H1 (cell line): ENCODE results near the gene SLC22A2. TPM values are rescaled to one million over a fixed set of nuclear protein-coding genes. Genes with fewer than 3 reads are reported as not detected.

Source experiments
- CTCF ChIA-PET: fragments of 300-600 bp; sonication (Branson Sonifier 250); formaldehyde crosslinking; loops from one replicate; lab custom pipeline; 2021; ENCODE audit not compliant: partially characterized antibody; lab: Charles Lee
- POLR2A ChIA-PET: fragments of 300-600 bp; sonication (Branson Sonifier 250); formaldehyde crosslinking; loops from one replicate; lab custom pipeline; 2021; ENCODE audit warnings: inconsistent platforms; ENCODE audit not compliant: partially characterized antibody; lab: Charles Lee
- DNase-seq, 2 experiments: peaks; one replicate each; pipeline versions ENCODE4 v3.0.0 to v3.0.0-alpha.2; 2010 to 2022; ENCODE audit warnings: low spot score in 2 of 2, low read depth in 1 of 2, mixed read lengths in 1 of 2
- FAIRE-seq: peaks from 2 replicates; lab custom pipeline; 2011; peaks lifted over from hg19 to GRCh38; lab: Jason Lieb, UNC
- H2AFZ ChIP-seq: 2 replicates; pipeline ENCODE4 v1.8.1; 2012; ENCODE audit warnings: low read length, inconsistent platforms
- H2AK5ac ChIP-seq: 2 replicates; pipeline ENCODE4 v1.6.1; 2013; ENCODE audit warnings: low read depth, low read length
- H2BK120ac ChIP-seq: replicated peaks from 2 replicates; pipeline ENCODE3; 2013; ENCODE audit warnings: low read depth, low read length, inconsistent platforms
- H2BK12ac ChIP-seq: 2 replicates; pipeline ENCODE4 v1.6.1; 2013; ENCODE audit warnings: low read depth, low read length
- H2BK15ac ChIP-seq: 2 replicates; pipeline ENCODE4 v1.6.1; 2013; ENCODE audit warnings: low read length
- H2BK20ac ChIP-seq: 2 replicates; pipeline ENCODE4 v1.6.1; 2013; ENCODE audit warnings: low read length
- H2BK5ac ChIP-seq: 2 replicates; pipeline ENCODE4 v1.6.1; 2013; ENCODE audit warnings: low read depth, low read length
- H3K14ac ChIP-seq: 2 replicates; pipeline ENCODE4 v1.6.1; 2013; ENCODE audit warnings: inconsistent platforms; ENCODE audit not compliant: insufficient read length
- H3K18ac ChIP-seq: 2 replicates; pipeline ENCODE4 v1.6.1; 2013; ENCODE audit warnings: low read length; ENCODE audit errors: extremely low read depth
- H3K23ac ChIP-seq: 2 replicates; pipeline ENCODE4 v1.6.1; 2013; ENCODE audit warnings: inconsistent platforms; ENCODE audit not compliant: insufficient read length
- H3K23me2 ChIP-seq: 2 replicates; pipeline ENCODE4 v1.6.1; 2013; ENCODE audit warnings: low read depth, low read length
- H3K27ac ChIP-seq: 2 replicates; pipeline ENCODE4 v1.6.1; 2011; ENCODE audit warnings: low read depth, low read length, inconsistent platforms
- H3K27me3 ChIP-seq, 4 experiments: replicated peaks in 1 of 4; 1 replicate in 1 of 4; 2 replicates in 3 of 4; pipeline versions ENCODE4 v1.6.1 to v1.8.1; 2011 to 2013; ENCODE audit warnings: low read length in 3 of 4, mild to moderate bottlenecking in 3 of 4, inconsistent platforms in 2 of 4, mixed read lengths in 2 of 4, moderate library complexity in 1 of 4; ENCODE audit not compliant: control insufficient read depth in 3 of 4, insufficient read depth in 3 of 4; ENCODE audit errors: extremely low read depth in 1 of 4
- H3K36me3 ChIP-seq, 4 experiments: 2 replicates each; pipeline versions ENCODE4 v1.6.1 to v1.8.1; 2011 to 2013; ENCODE audit warnings: mild to moderate bottlenecking in 4 of 4, low read length in 3 of 4, moderate library complexity in 2 of 4, control low read depth in 1 of 4, inconsistent platforms in 1 of 4; ENCODE audit not compliant: insufficient read depth in 4 of 4, control insufficient read depth in 2 of 4
- H3K4ac ChIP-seq: replicated peaks from 2 replicates; pipeline ENCODE3; 2013; ENCODE audit warnings: low read length, low read depth, mixed read lengths, inconsistent platforms; ENCODE audit not compliant: insufficient read length
- H3K4me1 ChIP-seq, 4 experiments: replicated peaks in 1 of 4; 1 replicate in 1 of 4; 2 replicates in 3 of 4; pipeline versions ENCODE4 v1.6.1 to v1.8.1; 2011 to 2013; ENCODE audit warnings: low read length in 3 of 4, inconsistent platforms in 2 of 4, mixed read lengths in 1 of 4; ENCODE audit not compliant: insufficient read depth in 4 of 4, control insufficient read depth in 3 of 4
- H3K4me2 ChIP-seq, 2 experiments: 2 replicates each; pipeline versions ENCODE4 v1.6.1 to v1.8.1; 2011 to 2013; ENCODE audit warnings: low read depth in 2 of 2, low read length in 2 of 2, control low read depth in 1 of 2, inconsistent platforms in 1 of 2, mild to moderate bottlenecking in 1 of 2; ENCODE audit not compliant: insufficient read depth in 1 of 2
- H3K4me3 ChIP-seq, 4 experiments: fragments of 200-600, 300-600 bp in 1 of 4; sonication (generic), shearing (Covaris generic), sonication (Bioruptor Twin) in 1 of 4; 2 replicates each; pipeline versions ENCODE4 v1.5.1 to v1.8.1; 2011 to 2016; ENCODE audit warnings: low read length in 4 of 4, low read depth in 3 of 4, control low read depth in 2 of 4, inconsistent platforms in 2 of 4, mild to moderate bottlenecking in 2 of 4, mixed read lengths in 1 of 4, moderate library complexity in 1 of 4; ENCODE audit not compliant: insufficient read depth in 2 of 4; ENCODE audit errors: extremely low read depth in 1 of 4
- H3K56ac ChIP-seq: replicated peaks from 2 replicates; pipeline ENCODE3; 2013; ENCODE audit warnings: low read depth, mild to moderate bottlenecking, mixed read lengths, low read length, inconsistent platforms; ENCODE audit not compliant: insufficient read length
- H3K79me1 ChIP-seq: 2 replicates; pipeline ENCODE4 v1.6.1; 2013; ENCODE audit warnings: low read depth, low read length, control low read depth
- H3K79me2 ChIP-seq, 2 experiments: 2 replicates each; pipeline versions ENCODE4 v1.6.1 to v1.8.1; 2012 to 2013; ENCODE audit warnings: low read length in 2 of 2, mild to moderate bottlenecking in 2 of 2, inconsistent platforms in 1 of 2; ENCODE audit not compliant: insufficient read depth in 2 of 2, control insufficient read depth in 1 of 2
- H3K9ac ChIP-seq, 4 experiments: replicated peaks in 1 of 4; 1 replicate in 1 of 4; 2 replicates in 3 of 4; pipeline versions ENCODE4 v1.6.1 to v1.8.1; 2011 to 2013; ENCODE audit warnings: low read depth in 3 of 4, low read length in 3 of 4, control low read depth in 2 of 4, mild to moderate bottlenecking in 2 of 4, moderate library complexity in 2 of 4, inconsistent platforms in 1 of 4; ENCODE audit errors: extremely low read depth in 1 of 4
- H3K9me3 ChIP-seq, 2 experiments: 2 replicates each; pipeline versions ENCODE4 v1.6.1 to v1.8.1; 2012 to 2013; ENCODE audit warnings: mild to moderate bottlenecking in 2 of 2, moderate library complexity in 2 of 2, control low read depth in 1 of 2, inconsistent platforms in 1 of 2, low read depth in 1 of 2, low read length in 1 of 2, mixed read lengths in 1 of 2; ENCODE audit not compliant: insufficient read depth in 2 of 2
- H4K20me1 ChIP-seq, 2 experiments: replicated peaks in 1 of 2; 2 replicates each; pipeline versions ENCODE3 to v1.8.1; 2011 to 2013; ENCODE audit warnings: inconsistent platforms in 2 of 2, low read length in 2 of 2, mild to moderate bottlenecking in 1 of 2; ENCODE audit not compliant: insufficient read depth in 2 of 2, control insufficient read depth in 1 of 2
- H4K5ac ChIP-seq: 2 replicates; pipeline ENCODE4 v1.6.1; 2013; ENCODE audit warnings: low read length, low read depth, mixed read lengths, inconsistent platforms; ENCODE audit not compliant: insufficient read length
- H4K8ac ChIP-seq: 2 replicates; pipeline ENCODE4 v1.8.0; 2013; ENCODE audit warnings: mild to moderate bottlenecking, moderate library complexity, low read length, inconsistent platforms; ENCODE audit not compliant: insufficient read depth; ENCODE audit errors: extremely low read depth
- H4K91ac ChIP-seq: replicated peaks from 2 replicates; pipeline ENCODE3; 2013; ENCODE audit warnings: low read length, mixed read lengths, inconsistent platforms; ENCODE audit not compliant: insufficient read length
- ASH2L ChIP-seq: fragments of 200-600, 300-600 bp; sonication (generic); IDR thresholded peaks from one replicate; pipeline ENCODE4 v1.7.1; 2017; ENCODE audit warnings: low read length
- ATF3 ChIP-seq: IDR thresholded peaks from 2 replicates; pipeline ENCODE4 v1.6.1; 2011; ENCODE audit warnings: low read depth, mild to moderate bottlenecking, low read length; ENCODE audit not compliant: insufficient read depth
- CEBPB ChIP-seq: IDR thresholded peaks from 2 replicates; pipeline ENCODE4 v1.6.1; 2012; ENCODE audit warnings: low read depth, low read length
- POU5F1 ChIP-seq: IDR thresholded peaks from 2 replicates; pipeline ENCODE4 v1.6.1; 2011; ENCODE audit warnings: low read depth, mild to moderate bottlenecking, low read length, moderate library complexity
- RFX5 ChIP-seq: IDR thresholded peaks from 2 replicates; pipeline ENCODE4 v1.6.1; 2011; ENCODE audit warnings: low read depth, low read length, improper control_type of control experiment, borderline replicate concordance
- RNF2 ChIP-seq: fragments of 200-900, 300-1000 bp; sonication (generic); IDR thresholded peaks from 2 replicates; pipeline ENCODE4 v1.7.1; 2016; ENCODE audit warnings: borderline replicate concordance, low read depth, mild to moderate bottlenecking, antibody characterized with exemption, low read length; ENCODE audit not compliant: poor library complexity, severe bottlenecking; ENCODE audit errors: missing control alignments
- SIX5 ChIP-seq: IDR thresholded peaks from 2 replicates; pipeline ENCODE4 v1.6.1; 2011; ENCODE audit warnings: mild to moderate bottlenecking, low read depth, low read length
- SUZ12 ChIP-seq: fragments of 200-600 bp; sonication (generic); IDR thresholded peaks from 2 replicates; pipeline ENCODE4 v1.6.1; 2012; ENCODE audit warnings: mild to moderate bottlenecking, inconsistent platforms, low read length, moderate library complexity, mixed read lengths
- WGBS, 2 experiments: shearing (Covaris generic) in 1 of 2; methylation state at CpG; one replicate each; pipeline versions ENCODE4 v1.1.6 to v1.1.7; 2013 to 2015; ENCODE audit warnings: low lambda C conversion rate in 2 of 2, mixed read lengths in 2 of 2, inconsistent platforms in 1 of 2, low coverage in 1 of 2, missing lambda C conversion rate in 1 of 2; ENCODE audit not compliant: insufficient replicate concordance in 2 of 2, insufficient coverage in 1 of 2, insufficient read length in 1 of 2; ENCODE audit errors: extremely low coverage in 1 of 2, missing lambda C conversion rate in 1 of 2; 5-methylcytosine and 5-hydroxymethylcytosine counted together
- polyA plus RNA-seq, 7 experiments: library from polyadenylated mRNA; depleted of rRNA in 3 of 7; stranded (reverse) in 5 of 7; unstranded in 2 of 7; fragments of >200 nt in 5 of 7; fragments of 200-250 nt in 2 of 7; gene quantifications; 1 replicate in 5 of 7; 2 replicates in 1 of 7; 4 replicates in 1 of 7; pipeline versions ENCODE4 v1.2.1 to v1.2.3, GENCODE V29; 2011 to 2013; ENCODE audit warnings: missing spikeins in 2 of 7, mixed read lengths in 2 of 7
- total RNA-seq: library from RNA; stranded (reverse); fragmentation: NEBNext Ultra II Directional; extraction: Animal tissue kit (Norgen Biotek cat#: 25700); gene quantifications from 2 replicates; pipeline ENCODE4 v1.2.1, GENCODE V29; 2021

SLC22A2 gene
- total and polyA plus RNA-seq, 2 of the 8 experiments (the other 6 are each of a cell fraction or from before 2014, with no cell fraction given): 0.23 to 1.4 TPM

- H3K27me3 ChIP-seq: no peaks in the 10 kb centered on the region
- no peak overlapping the region for H3K4me2 ChIP-seq
- no peak overlapping the region for H3K14ac ChIP-seq
- H3K4ac ChIP-seq: no peak overlapping the region
- H3K79me2 ChIP-seq: no peaks in the 10 kb centered on the region
- ChIA-PET CTCF (interaction anchor here (0.9 kb wide), 1 partner anchor 9 kb away, joined by 3 read pairs; no protein-coding TSS in a partner anchor), POLR2A (no interaction called here)
- peak overlapping the region; percentile 21; the same call in 1 of the 2 replicates for H3K18ac ChIP-seq
- peak overlapping the region; percentile 41; the same call in 1 of the 2 replicates for H2AFZ ChIP-seq
- H3K23ac ChIP-seq: no peak overlapping the region
- no peaks in the 10 kb centered on the region for H4K20me1 ChIP-seq
- no peak overlapping the region for H4K91ac ChIP-seq
- H3K36me3 ChIP-seq: no peaks in the 10 kb centered on the region
- H2BK5ac ChIP-seq: no peak overlapping the region
- FAIRE-seq (no peak), DNase-seq (no peak)
- no peak overlapping the region for H3K4me3 ChIP-seq
- peaks cover 0 to 5% (median 0%) of the 10 kb centered on the region in 4 experiments; a peak in 2 of 7 replicates for H3K4me1 ChIP-seq
- H3K56ac ChIP-seq: no peak overlapping the region
- no peak overlapping the region for H3K27ac ChIP-seq
- H3K79me1 ChIP-seq: no peaks in the 10 kb centered on the region
- no peak overlapping the region for H2BK15ac ChIP-seq
- no peak overlapping the region for H4K8ac ChIP-seq
- no peak overlapping the region for H2AK5ac ChIP-seq
- 83% methylated on average over 9 of the region's 12 CpGs; no CpG with 5 or more reads in 1 of the 2 experiments for WGBS, 2 experiments
- H3K9me3 ChIP-seq: no peaks in the 10 kb centered on the region
- H2BK20ac ChIP-seq: peak overlapping the region; percentile 2; the same call in 1 of the 2 replicates
- no peaks in the 10 kb centered on the region for H3K23me2 ChIP-seq
- H2BK12ac ChIP-seq: peak overlapping the region; percentile 71; the same call in 1 of the 2 replicates
- no peak overlapping the region for H2BK120ac ChIP-seq
- no peak overlapping the region for H3K9ac ChIP-seq
- TF ChIP-seq RNF2 (no peak), ASH2L (no peak), CEBPB (no peak), SUZ12 (no peak), SIX5 (no peak), POU5F1 (no peak), RFX5 (no peak), ATF3 (no peak)
- H4K5ac ChIP-seq: no peak overlapping the region
Measured at GRCh38 chr6:160278786-160279310, 20.2 kb upstream of the SLC22A2 start.
